ENCODE data around the gene GLIPR1.
"Not testable (repeated sequence)": the region's sequence is repeated elsewhere in the genome, so short reads cannot be mapped to it uniquely, and the experiment has no call there.

The GLIPR1 gene

GRCh38 chr12:75457191-75457590 is 23.4 kb upstream of the GLIPR1 start:
- TF ChIP-seq CTCF (IDR thresholded peaks at IDR 0.05; ENCODE audit: extremely low read depth, missing control alignments): no peak
- DNase-seq (ENCODE audit: low spot score): no peak

DNA sequence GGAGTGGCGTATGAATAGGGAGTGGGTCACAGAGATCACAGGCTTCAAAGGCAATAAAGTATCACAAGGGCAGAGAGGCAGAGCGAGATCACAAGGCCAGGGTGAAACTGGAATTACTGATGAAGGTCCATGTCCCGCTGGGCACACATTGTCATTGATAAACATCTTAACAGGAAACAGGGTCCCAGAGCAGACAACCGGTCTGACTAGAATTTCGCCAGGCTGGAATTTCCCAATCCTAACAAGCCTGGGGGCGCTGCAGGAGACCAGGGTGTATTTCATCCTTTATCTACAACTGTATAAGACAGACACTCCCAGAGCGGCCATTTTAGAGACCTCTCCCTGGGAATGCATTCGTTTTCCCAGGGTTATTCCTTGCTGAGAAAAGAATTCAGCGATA is 22.7 kb upstream of the GLIPR1 start:
- not testable (repeated sequence) for DNase-seq (ENCODE audit: low spot score)

DNA sequence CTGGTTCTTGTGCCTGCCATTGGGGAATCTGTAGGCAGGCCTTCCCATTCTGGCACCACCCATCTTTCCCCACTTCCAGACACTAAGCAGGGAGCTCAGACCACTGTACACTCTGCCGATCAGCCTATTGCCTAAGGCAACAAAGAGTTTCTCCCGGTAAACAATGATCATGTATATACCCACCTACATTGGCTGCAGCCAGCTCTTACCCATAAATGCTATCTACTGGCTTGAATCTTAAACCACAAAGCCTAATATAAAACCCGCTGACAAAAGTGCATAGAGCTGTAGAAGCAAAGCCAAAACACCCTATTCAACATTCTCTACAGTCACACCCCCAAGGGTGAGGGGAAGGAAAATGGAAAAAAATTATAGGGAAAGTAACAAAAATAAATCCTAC is 20.8 kb upstream of the GLIPR1 start:
- no peak for TF ChIP-seq CTCF (IDR thresholded peaks at IDR 0.05; ENCODE audit: extremely low read depth, missing control alignments)
- DNase-seq (ENCODE audit: low spot score): no peak

DNA sequence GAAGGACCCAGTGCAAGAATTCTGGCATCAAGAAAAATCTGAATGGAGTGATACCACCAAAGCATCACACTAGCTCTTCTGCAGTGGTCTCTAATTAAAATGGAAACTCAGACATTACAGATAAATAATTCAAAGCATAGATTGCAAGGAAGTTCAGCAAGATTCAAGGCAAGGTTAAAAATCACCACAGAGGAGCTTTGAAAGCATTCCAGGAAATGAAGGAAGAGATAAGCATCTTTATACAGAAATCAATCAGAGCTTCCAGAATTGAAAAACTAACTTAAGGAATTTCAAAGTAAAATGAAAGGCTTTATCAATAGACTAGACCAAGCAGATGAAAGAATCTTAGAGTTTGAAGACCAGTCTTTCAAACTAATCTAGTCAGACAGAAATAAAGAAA is 20.4 kb upstream of the GLIPR1 start:
- no peak for DNase-seq (ENCODE audit: low spot score)
- no peak for TF ChIP-seq CTCF (IDR thresholded peaks at IDR 0.05; ENCODE audit: extremely low read depth, missing control alignments)

GRCh38 chr12:75471902-75472890 is 8.4 kb upstream of the GLIPR1 start:
- no peak for DNase-seq (ENCODE audit: low spot score)
- TF ChIP-seq CTCF (IDR thresholded peaks at IDR 0.05; ENCODE audit: extremely low read depth, missing control alignments): no peak

- no peak for DNase-seq (ENCODE audit: low spot score)
- TF ChIP-seq CTCF (IDR thresholded peaks at IDR 0.05; ENCODE audit: extremely low read depth, missing control alignments): no peak
Measured at GRCh38 chr12:75474116-75474515, 6.4 kb upstream of the GLIPR1 start.

DNA sequence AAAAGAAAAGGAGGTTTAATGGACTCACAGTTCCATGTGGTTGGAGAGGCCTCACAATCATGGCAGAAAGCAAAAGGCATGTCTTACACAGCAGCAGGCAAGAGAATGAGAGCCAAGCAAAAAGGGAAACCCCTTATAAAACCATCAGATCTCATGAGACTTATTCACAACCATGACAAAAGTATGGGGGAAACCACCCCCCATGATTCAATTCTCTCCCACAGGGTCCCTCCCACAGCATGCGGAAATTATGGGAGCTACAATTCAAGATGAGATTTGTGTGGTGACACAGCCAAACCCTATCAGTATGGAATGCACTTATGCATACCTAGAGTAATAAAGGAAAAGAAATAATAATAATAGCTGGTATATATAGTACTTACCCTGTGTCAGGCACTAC is 4.5 kb upstream of the GLIPR1 start:
- no peak for TF ChIP-seq CTCF (IDR thresholded peaks at IDR 0.05; ENCODE audit: extremely low read depth, missing control alignments)
- DNase-seq (ENCODE audit: low spot score): no peak

- no peak for TF ChIP-seq CTCF (IDR thresholded peaks at IDR 0.05; ENCODE audit: extremely low read depth, missing control alignments)
- DNase-seq (ENCODE audit: low spot score): no peak
Measured at GRCh38 chr12:75477137-75477536, 3.4 kb upstream of the GLIPR1 start.
